GM19351 (cell line): ENCODE data around the gene PRLR.

Source experiments
- ATAC-seq: cut with Tn5 transposase; IDR thresholded peaks from one replicate; pipeline ENCODE4 v1.9.1; 2021; ENCODE audit warnings: mild to moderate bottlenecking, moderate library complexity; ENCODE audit not compliant: unreplicated experiment

The PRLR gene

GRCh38 chr5:35236770-35237169, 6.5 kb upstream of the PRLR start:
- no peak for ATAC-seq

- ATAC-seq: no peak
Observed at GRCh38 chr5:35233601-35234000, 3.3 kb upstream of the PRLR start.

- no peak for ATAC-seq
Observed at GRCh38 chr5:35233121-35233520, 2.8 kb upstream of the PRLR start.

GRCh38 chr5:35232124-35232523, 1.8 kb upstream of the PRLR start:
- ATAC-seq: no peak

GRCh38 chr5:35229076-35230037, 930 bp downstream of the PRLR start:
- peak; percentile 64 for ATAC-seq

GRCh38 chr5:35228310-35228709, 2.0 kb downstream of the PRLR start:
- no peak for ATAC-seq

GRCh38 chr5:35227720-35228119, 2.6 kb downstream of the PRLR start:
- no peak for ATAC-seq

GRCh38 chr5:35223787-35224395, 6.4 kb downstream of the PRLR start:
- no peak for ATAC-seq

GRCh38 chr5:35220967-35221366, 9.3 kb downstream of the PRLR start:
- ATAC-seq: no peak

GRCh38 chr5:35218981-35219380, 11.3 kb downstream of the PRLR start:
- ATAC-seq: no peak

- ATAC-seq: no peak
Observed at GRCh38 chr5:35214051-35214450, 16.2 kb downstream of the PRLR start.

- ATAC-seq: no peak
Observed at GRCh38 chr5:35213608-35214007, 16.7 kb downstream of the PRLR start.

GRCh38 chr5:35212122-35212982, 17.9 kb downstream of the PRLR start:
- peak; percentile 80 for ATAC-seq

- no peak for ATAC-seq
Observed at GRCh38 chr5:35209862-35210261, 20.4 kb downstream of the PRLR start.

GRCh38 chr5:35205606-35206005, 24.7 kb downstream of the PRLR start:
- no peak for ATAC-seq

GRCh38 chr5:35205186-35205585, 25.1 kb downstream of the PRLR start:
- ATAC-seq: no peak

GRCh38 chr5:35203403-35203802, 26.9 kb downstream of the PRLR start:
- ATAC-seq: no peak

GRCh38 chr5:35202319-35203111, 27.8 kb downstream of the PRLR start:
- peak; percentile 84 for ATAC-seq

- no peak for ATAC-seq
Observed at GRCh38 chr5:35201291-35201690, 29.0 kb downstream of the PRLR start.

- ATAC-seq: no peak
Observed at GRCh38 chr5:35199886-35200285, 30.4 kb downstream of the PRLR start.
